ENCODE data around the gene DGKD.
"Not testable (repeated sequence)": the region's sequence is repeated elsewhere in the genome, so short reads cannot be mapped to it uniquely, and the experiment has no call there.

Gene DGKD, protein sequence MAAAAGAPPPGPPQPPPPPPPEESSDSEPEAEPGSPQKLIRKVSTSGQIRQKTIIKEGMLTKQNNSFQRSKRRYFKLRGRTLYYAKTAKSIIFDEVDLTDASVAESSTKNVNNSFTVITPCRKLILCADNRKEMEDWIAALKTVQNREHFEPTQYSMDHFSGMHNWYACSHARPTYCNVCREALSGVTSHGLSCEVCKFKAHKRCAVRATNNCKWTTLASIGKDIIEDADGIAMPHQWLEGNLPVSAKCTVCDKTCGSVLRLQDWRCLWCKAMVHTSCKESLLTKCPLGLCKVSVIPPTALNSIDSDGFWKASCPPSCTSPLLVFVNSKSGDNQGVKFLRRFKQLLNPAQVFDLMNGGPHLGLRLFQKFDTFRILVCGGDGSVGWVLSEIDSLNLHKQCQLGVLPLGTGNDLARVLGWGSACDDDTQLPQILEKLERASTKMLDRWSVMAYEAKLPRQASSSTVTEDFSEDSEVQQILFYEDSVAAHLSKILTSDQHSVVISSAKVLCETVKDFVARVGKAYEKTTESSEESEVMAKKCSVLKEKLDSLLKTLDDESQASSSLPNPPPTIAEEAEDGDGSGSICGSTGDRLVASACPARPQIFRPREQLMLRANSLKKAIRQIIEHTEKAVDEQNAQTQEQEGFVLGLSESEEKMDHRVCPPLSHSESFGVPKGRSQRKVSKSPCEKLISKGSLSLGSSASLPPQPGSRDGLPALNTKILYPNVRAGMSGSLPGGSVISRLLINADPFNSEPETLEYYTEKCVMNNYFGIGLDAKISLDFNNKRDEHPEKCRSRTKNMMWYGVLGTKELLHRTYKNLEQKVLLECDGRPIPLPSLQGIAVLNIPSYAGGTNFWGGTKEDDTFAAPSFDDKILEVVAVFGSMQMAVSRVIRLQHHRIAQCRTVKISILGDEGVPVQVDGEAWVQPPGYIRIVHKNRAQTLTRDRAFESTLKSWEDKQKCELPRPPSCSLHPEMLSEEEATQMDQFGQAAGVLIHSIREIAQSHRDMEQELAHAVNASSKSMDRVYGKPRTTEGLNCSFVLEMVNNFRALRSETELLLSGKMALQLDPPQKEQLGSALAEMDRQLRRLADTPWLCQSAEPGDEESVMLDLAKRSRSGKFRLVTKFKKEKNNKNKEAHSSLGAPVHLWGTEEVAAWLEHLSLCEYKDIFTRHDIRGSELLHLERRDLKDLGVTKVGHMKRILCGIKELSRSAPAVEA

GRCh38 chr2:233353769-233354499 is at the start of gene DGKD:
DGKD (plus strand) TSS chr2:233354494; CDS start chr2:233354519, 25 bp downstream.
- peak; percentile 56 for DNase-seq

GRCh38 chr2:233307565-233307964 is 46.7 kb upstream of the DGKD start, which contains the start of gene SAG:
SAG (plus strand) TSS chr2:233307816; CDS start chr2:233309190, 1,374 bp downstream.
- DNase-seq = no peak

- DNase-seq = no peak
These were observed 42.9 kb upstream of the DGKD start for GRCh38 chr2:233311241-233311926.

DNA sequence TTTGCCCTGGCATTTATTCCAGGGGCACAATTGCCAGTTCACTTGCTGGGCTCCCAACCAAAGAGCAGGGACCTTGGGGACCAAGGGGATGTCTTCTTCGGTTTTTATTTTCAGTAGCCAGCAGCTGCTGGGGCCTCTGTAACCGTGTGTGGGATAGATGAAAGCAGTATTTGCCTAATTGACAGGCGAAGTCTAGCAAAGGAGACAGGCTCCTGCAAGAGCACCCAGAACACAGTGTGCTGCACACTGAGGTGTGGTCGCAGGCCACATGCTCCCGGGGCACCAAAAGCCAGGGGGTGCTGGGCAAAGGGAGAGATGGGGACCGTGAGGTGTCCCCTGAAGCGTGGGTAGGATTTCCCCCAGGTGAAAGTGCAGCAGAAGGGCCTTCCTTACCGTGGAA is 41.4 kb upstream of the DGKD start:
- no peak for DNase-seq

- DNase-seq = no peak
These were observed 39.9 kb upstream of the DGKD start for GRCh38 chr2:233314180-233314925.

DNA sequence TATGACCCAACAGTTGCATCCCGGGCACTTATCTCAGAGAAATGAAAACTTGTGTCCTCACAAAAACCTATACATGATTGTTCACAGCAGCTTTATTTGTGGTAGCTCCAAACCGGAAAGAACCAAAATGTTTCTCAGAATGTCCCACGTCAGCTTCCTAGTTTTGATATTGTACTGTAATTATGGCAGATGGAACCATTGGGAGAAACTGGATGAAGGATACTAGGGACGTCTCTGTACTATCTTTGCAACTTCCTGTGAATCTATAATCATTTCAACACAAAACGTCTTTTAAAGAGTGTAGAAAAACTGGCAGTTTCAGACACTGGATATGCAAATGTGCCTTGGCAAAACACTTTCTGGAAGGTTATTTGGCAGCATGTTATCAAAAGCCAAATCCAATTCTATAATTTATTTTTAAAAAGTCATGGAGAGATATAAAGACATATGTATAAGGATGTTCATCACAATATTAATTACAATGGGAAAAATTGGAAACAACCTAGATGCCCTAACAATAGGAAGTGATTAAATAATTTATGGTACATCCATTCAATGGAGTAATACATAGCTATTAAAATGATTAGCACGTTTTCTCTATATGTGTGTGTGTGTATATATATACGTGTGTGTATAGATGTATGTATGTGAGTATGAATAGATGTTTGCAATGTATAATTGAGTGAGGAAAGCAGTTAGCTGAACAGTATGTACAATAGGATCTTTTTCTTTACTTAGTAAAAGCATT is 36.9 kb upstream of the DGKD start:
- DNase-seq = no peak

GRCh38 chr2:233319256-233319655 is 35.0 kb upstream of the DGKD start:
- no peak for DNase-seq

- no peak for DNase-seq
These were observed 33.8 kb upstream of the DGKD start for GRCh38 chr2:233320470-233320869.

DNA sequence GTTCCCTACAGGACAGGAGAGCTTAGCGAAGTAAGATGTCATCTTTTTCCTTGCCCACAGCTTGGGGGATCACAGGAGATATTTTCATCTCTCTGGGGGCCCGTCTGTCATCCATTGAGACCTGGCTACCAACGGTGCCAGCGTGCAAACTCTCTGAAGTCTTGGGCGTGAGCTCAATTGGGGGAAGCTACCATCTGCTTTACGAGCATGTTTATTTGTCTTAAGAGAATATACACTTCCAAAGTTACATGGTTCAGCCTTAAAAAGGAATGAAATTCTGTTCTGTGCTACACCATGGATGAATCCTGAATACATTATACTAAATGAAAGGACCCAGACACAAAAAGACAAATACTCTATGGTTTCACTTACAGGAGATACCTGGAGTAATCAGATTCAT is 33.1 kb upstream of the DGKD start:
- DNase-seq = no peak

GRCh38 chr2:233323851-233324250 is 30.4 kb upstream of the DGKD start:
- no peak for DNase-seq

DNA sequence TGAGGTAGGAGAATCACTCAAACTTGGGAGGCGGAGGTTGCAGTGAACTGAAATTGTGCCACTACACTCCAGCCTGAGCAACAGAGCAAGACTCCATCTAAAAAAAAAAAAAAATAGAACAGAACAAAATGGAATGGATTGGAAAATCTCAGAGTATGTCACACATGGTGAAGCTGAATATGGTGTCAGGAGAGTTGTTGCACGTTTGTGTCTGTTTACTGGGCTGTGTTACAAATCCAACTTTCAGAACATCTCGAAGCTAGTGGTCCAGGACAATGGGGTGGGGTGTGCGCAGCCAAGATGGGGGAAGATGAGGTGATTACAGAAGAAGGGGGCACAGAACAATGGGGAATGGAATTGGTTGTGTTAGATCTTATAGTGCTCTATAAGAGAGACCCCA is 29.0 kb upstream of the DGKD start:
- DNase-seq = no peak

GRCh38 chr2:233325814-233326213 is 28.5 kb upstream of the DGKD start:
- DNase-seq = no peak

GRCh38 chr2:233326500-233326899 is 27.8 kb upstream of the DGKD start:
- no peak for DNase-seq

- no peak for DNase-seq
These were observed 25.4 kb upstream of the DGKD start for GRCh38 chr2:233328922-233329321.

DNA sequence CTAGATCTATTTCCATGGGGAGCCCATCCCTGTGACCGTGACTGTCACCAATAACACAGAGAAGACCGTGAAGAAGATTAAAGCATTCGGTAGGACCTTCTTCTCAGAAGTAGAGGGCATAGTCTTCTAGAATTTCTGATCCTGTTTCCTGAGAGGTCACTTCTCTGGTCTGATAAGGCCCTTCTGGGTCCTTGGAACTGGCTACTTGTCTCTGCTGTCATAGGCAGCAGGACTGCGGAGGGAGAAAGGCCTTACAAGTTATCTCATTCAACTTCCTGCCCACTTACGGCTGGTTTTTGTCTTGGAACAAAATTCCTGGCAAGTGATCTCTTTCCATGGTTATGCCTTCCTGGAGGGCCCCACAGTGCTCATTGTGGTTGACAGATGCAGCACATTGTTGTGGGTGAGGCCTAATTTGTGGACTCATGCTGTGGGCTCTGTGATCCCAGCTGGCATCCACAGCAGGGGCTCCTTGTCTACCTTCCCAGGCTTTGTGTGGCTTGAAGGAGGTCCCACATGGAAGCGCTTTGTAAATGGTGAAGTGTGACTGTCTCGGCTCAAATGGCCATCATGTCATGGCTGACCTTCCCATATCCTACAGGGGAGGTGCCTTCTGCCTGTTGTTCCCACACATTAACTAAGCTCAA is 24.7 kb upstream of the DGKD start:
- DNase-seq = peak; percentile 33

GRCh38 chr2:233331536-233331935 is 22.8 kb upstream of the DGKD start:
- DNase-seq = no peak

- no peak for DNase-seq
These were observed 22.2 kb upstream of the DGKD start for GRCh38 chr2:233332125-233332524.

- DNase-seq = no peak
These were observed 19.4 kb upstream of the DGKD start for GRCh38 chr2:233334915-233335314.

DNA sequence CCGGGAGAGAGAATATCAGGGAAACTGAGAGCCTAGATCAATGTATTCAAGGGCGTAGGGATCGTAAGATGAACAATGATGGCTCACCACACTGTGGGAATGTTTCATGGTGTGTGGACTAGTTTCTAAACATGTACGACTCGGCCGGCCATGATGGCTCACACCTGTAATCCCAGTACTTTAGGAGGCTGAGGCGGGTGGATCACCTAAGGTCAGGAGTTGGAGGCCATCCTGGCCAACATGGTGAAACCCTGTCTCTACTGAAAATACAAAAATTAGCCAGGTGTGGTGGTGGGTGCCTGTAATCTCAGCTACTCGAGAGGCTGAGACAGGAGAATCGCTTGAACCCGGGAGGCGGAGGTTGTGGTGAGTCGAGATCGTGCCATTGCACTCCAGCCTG is 18.2 kb upstream of the DGKD start:
- not testable (repeated sequence) for DNase-seq

DNA sequence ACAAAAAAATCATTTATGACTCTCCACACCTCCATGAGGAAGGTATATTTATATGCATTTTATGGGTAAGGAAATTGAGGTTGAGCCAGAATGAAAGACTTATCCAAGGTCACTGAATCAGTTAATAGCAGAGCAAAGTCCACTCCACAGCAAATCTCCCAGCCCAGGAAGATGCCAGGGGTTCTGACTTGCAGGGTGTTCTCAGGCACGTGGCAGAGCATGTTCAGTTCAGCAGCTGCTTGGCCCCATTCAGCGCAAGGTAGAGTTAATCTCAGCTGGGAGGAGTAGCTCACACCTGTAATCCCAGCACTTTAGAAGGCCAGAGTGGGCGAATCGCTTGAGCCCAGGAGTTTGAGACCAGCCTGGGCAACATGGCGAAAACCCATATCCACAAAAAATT is 17.8 kb upstream of the DGKD start:
- DNase-seq = no peak
